ENCODE data around the gene COPG1. TPM values are rescaled to one million over a fixed set of nuclear protein-coding genes. Genes with fewer than 3 reads are reported as not detected.

COPG1 gene
- total RNA-seq, 1 experiment from 2014 or later, result 132 TPM

- TF ChIP-seq FOXJ3 (CRISPR knock-in tag; IDR thresholded peaks at IDR 0.05; ENCODE audit: borderline replicate concordance) (no peak), ZNF219 (CRISPR knock-in tag; IDR thresholded peaks at IDR 0.05; ENCODE audit: borderline replicate concordance) (no peak), STAT6 (CRISPR knock-in tag; conservative IDR thresholded peaks at IDR 0.05; ENCODE audit: low read depth) (no peak), EMX1 (CRISPR knock-in tag; IDR thresholded peaks at IDR 0.05) (no peak), NFE2L1 (CRISPR knock-in tag; IDR thresholded peaks at IDR 0.05) (no peak), SP1 (CRISPR knock-in tag; conservative IDR thresholded peaks at IDR 0.05) (no peak), HMGXB4 (CRISPR knock-in tag; IDR thresholded peaks at IDR 0.05) (no peak), ZNF263 (CRISPR knock-in tag; IDR thresholded peaks at IDR 0.05; ENCODE audit: low read depth) (no peak), CBFB (CRISPR knock-in tag; IDR thresholded peaks at IDR 0.05; ENCODE audit: low read depth) (no peak), PRDM15 (CRISPR knock-in tag; IDR thresholded peaks at IDR 0.05) (no peak)
- H3K4me1 Mint-ChIP-seq, result peaks cover 24% of the 10 kb centered on the region
- no peaks in the 10 kb centered on the region for H3K36me3 Mint-ChIP-seq
- DNase-seq (ENCODE audit: low spot score) (no peak), ATAC-seq (no peak)
- no peaks in the 10 kb centered on the region; the same call in 1 of the 2 replicates for H3K27me3 Mint-ChIP-seq (ENCODE audit: low read depth)
- no peaks in the 10 kb centered on the region for H3K9me3 Mint-ChIP-seq
- no peak overlapping the region for H3K27ac Mint-ChIP-seq
- H3K4me3 Mint-ChIP-seq, result no peak overlapping the region
- ChIA-PET CTCF (no interaction called here), POLR2A (no interaction called here)
Measured at GRCh38 chr3:129226374-129226773, 23.0 kb upstream of the COPG1 start.

GRCh38 chr3:129228891-129229585 is 20.4 kb upstream of the COPG1 start:
- H3K4me1 Mint-ChIP-seq, result peaks cover 24% of the 10 kb centered on the region
- peak; percentile 63 for ATAC-seq
- no peaks in the 10 kb centered on the region for H3K36me3 Mint-ChIP-seq
- ChIA-PET POLR2A (no interaction called here), CTCF (interaction anchor here (1.0 to 2.4 kb wide), 8 partner anchors 11 to 259 kb away, joined by 3 to 16 read pairs (median 4); partner anchors contain the start of gene COPG1)
- H3K9me3 Mint-ChIP-seq, result no peaks in the 10 kb centered on the region
- H3K4me3 Mint-ChIP-seq, result no peak overlapping the region
- peak overlapping the region; percentile 86 for H3K27ac Mint-ChIP-seq
- DNase-seq (ENCODE audit: low spot score), result peak; percentile 29
- TF ChIP-seq E2F1 (CRISPR knock-in tag; IDR thresholded peaks at IDR 0.05) (no peak), MAX (CRISPR knock-in tag; IDR thresholded peaks at IDR 0.05) (0 out of 2 replicates have a peak, but pooled peaks have one; percentile 30), E2F4 (CRISPR knock-in tag; IDR thresholded peaks at IDR 0.05; ENCODE audit: borderline replicate concordance, low read depth) (no peak)
- no peaks in the 10 kb centered on the region; the same call in 1 of the 2 replicates for H3K27me3 Mint-ChIP-seq (ENCODE audit: low read depth)
